Measurements from ENCODE around the gene GCNT3.

Gene GCNT3

GRCh38 chr15:59596640-59597039 lies 14.9 kb upstream of the GCNT3 start:
- DNase-seq (ENCODE audit: low spot score) (no peak), ATAC-seq (ENCODE audit: low read depth) (no peak)
- Histone ChIP-seq H3K4me1 (ENCODE audit: insufficient read depth, poor library complexity, severe bottlenecking) (peaks cover 10% of the 10 kb centered on the region), H3K36me3 (ENCODE audit: low read depth) (no peaks in the 10 kb centered on the region), H3K9me3 (ENCODE audit: severe bottlenecking) (peaks cover 3% of the 10 kb centered on the region), H3K27me3 (ENCODE audit: insufficient read depth, poor library complexity, severe bottlenecking) (no peaks in the 10 kb centered on the region), H3K4me3 (ENCODE audit: severe bottlenecking) (no peak overlapping the region), H3K27ac (ENCODE audit: poor library complexity, severe bottlenecking) (no peak overlapping the region)
- TF ChIP-seq CTCF (IDR thresholded peaks at IDR 0.05; ENCODE audit: poor library complexity, severe bottlenecking), result no peak

- DNase-seq (ENCODE audit: low spot score), result no peak
- peaks cover 10% of the 10 kb centered on the region for H3K4me1 ChIP-seq (ENCODE audit: insufficient read depth, poor library complexity, severe bottlenecking)
- H3K36me3 ChIP-seq (ENCODE audit: low read depth), result no peaks in the 10 kb centered on the region
- H3K4me3 ChIP-seq (ENCODE audit: severe bottlenecking), result no peak overlapping the region
- no peak for TF ChIP-seq CTCF (IDR thresholded peaks at IDR 0.05; ENCODE audit: poor library complexity, severe bottlenecking)
- H3K9me3 ChIP-seq (ENCODE audit: severe bottlenecking), result peaks cover 3% of the 10 kb centered on the region
- H3K27ac ChIP-seq (ENCODE audit: poor library complexity, severe bottlenecking), result no peak overlapping the region
- H3K27me3 ChIP-seq (ENCODE audit: insufficient read depth, poor library complexity, severe bottlenecking), result no peaks in the 10 kb centered on the region
- ATAC-seq (ENCODE audit: low read depth), result no peak
These were observed 13.1 kb upstream of the GCNT3 start for GRCh38 chr15:59598461-59598860.

- Histone ChIP-seq H3K27ac (ENCODE audit: poor library complexity, severe bottlenecking) (no peak overlapping the region), H3K9me3 (ENCODE audit: severe bottlenecking) (peaks cover 2% of the 10 kb centered on the region), H3K4me3 (ENCODE audit: severe bottlenecking) (no peak overlapping the region), H3K36me3 (ENCODE audit: low read depth) (no peaks in the 10 kb centered on the region), H3K4me1 (ENCODE audit: insufficient read depth, poor library complexity, severe bottlenecking) (no peaks in the 10 kb centered on the region), H3K27me3 (ENCODE audit: insufficient read depth, poor library complexity, severe bottlenecking) (no peaks in the 10 kb centered on the region)
- DNase-seq (ENCODE audit: low spot score) (no peak), ATAC-seq (ENCODE audit: low read depth) (no peak)
- TF ChIP-seq CTCF (IDR thresholded peaks at IDR 0.05; ENCODE audit: poor library complexity, severe bottlenecking), result no peak
These were observed 5.6 kb upstream of the GCNT3 start for GRCh38 chr15:59605994-59606393.

GRCh38 chr15:59609730-59610712 lies 1.6 kb upstream of the GCNT3 start:
- no peak for TF ChIP-seq CTCF (IDR thresholded peaks at IDR 0.05; ENCODE audit: poor library complexity, severe bottlenecking)
- ATAC-seq (ENCODE audit: low read depth) (peak; percentile 23; the same call in 1 of the 3 replicates), DNase-seq (ENCODE audit: low spot score) (no peak)
- Histone ChIP-seq H3K36me3 (ENCODE audit: low read depth) (no peaks in the 10 kb centered on the region), H3K4me3 (ENCODE audit: severe bottlenecking) (no peak overlapping the region), H3K27me3 (ENCODE audit: insufficient read depth, poor library complexity, severe bottlenecking) (no peaks in the 10 kb centered on the region), H3K9me3 (ENCODE audit: severe bottlenecking) (no peaks in the 10 kb centered on the region), H3K27ac (ENCODE audit: poor library complexity, severe bottlenecking) (no peak overlapping the region), H3K4me1 (ENCODE audit: insufficient read depth, poor library complexity, severe bottlenecking) (peaks cover 10% of the 10 kb centered on the region)

GRCh38 chr15:59614153-59614552 lies 2.6 kb downstream of the GCNT3 start:
- H3K36me3 ChIP-seq (ENCODE audit: low read depth), result no peaks in the 10 kb centered on the region
- no peak overlapping the region for H3K4me3 ChIP-seq (ENCODE audit: severe bottlenecking)
- no peak overlapping the region for H3K27ac ChIP-seq (ENCODE audit: poor library complexity, severe bottlenecking)
- no peaks in the 10 kb centered on the region for H3K27me3 ChIP-seq (ENCODE audit: insufficient read depth, poor library complexity, severe bottlenecking)
- H3K9me3 ChIP-seq (ENCODE audit: severe bottlenecking), result no peaks in the 10 kb centered on the region
- DNase-seq (ENCODE audit: low spot score), result no peak
- ATAC-seq (ENCODE audit: low read depth), result no peak
- peaks cover 13% of the 10 kb centered on the region for H3K4me1 ChIP-seq (ENCODE audit: insufficient read depth, poor library complexity, severe bottlenecking)
- no peak for TF ChIP-seq CTCF (IDR thresholded peaks at IDR 0.05; ENCODE audit: poor library complexity, severe bottlenecking)

Measured in RWPE2 (cell line).